Fibroblast of the aortic adventitia (primary cell): Measurements from ENCODE around the gene SLC25A39. TPM values are rescaled to one million over a fixed set of nuclear protein-coding genes. Genes with fewer than 3 reads are reported as not detected.

Experiments used
- DNase-seq: peaks from one replicate; pipeline ENCODE4 v3.0.0-alpha.2; 2010; ENCODE audit warnings: low read depth
- H3K4me3 ChIP-seq: 2 replicates; pipeline ENCODE4 v1.5.1; 2011; ENCODE audit warnings: low read depth, mild to moderate bottlenecking, control low read depth, low read length, moderate library complexity
- small RNA-seq: library from RNA; depleted of rRNA; stranded (forward); fragments of <200 nt; gene quantifications from one replicate; pipeline ENCODE3, GENCODE V24; 2012
- total RNA-seq: library from RNA; depleted of rRNA; stranded (reverse); fragments of >200 nt; gene quantifications from 2 replicates; pipeline ENCODE4 v1.2.3, GENCODE V29; 2012; ENCODE audit warnings: low replicate concordance
- TF ChIP-seq, protein P1 (sequence below): IDR thresholded peaks from 2 replicates; pipeline ENCODE4 v1.5.1; 2011; ENCODE audit warnings: mild to moderate bottlenecking, low read length, control low read depth, inconsistent platforms; ENCODE audit not compliant: insufficient read depth

Gene SLC25A39
- total RNA-seq, 1 donor = 61.5 TPM

DNA sequence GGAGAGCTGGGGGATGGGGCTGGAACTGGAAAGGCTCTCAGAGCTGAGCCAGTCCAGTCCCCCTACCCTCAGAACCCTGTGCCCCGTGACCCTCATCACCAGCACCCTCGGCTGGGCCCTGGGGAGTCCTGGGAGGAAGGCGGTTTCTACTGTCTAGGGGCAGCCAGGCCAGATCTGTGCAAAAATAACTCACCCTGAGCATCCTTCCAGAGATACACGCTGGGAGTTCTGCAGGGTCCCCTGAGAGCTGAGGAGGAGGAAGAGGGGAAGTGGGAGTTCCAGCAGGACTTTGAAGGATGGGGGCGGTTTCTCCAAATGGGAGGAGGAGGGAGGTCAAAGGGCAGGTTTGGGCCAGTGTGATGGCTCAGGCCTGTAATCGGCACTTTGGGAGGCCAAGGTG is 51.7 kb downstream of the SLC25A39 start:
- H3K4me3 ChIP-seq = no peak overlapping the region
- TF ChIP-seq, protein P1, sequence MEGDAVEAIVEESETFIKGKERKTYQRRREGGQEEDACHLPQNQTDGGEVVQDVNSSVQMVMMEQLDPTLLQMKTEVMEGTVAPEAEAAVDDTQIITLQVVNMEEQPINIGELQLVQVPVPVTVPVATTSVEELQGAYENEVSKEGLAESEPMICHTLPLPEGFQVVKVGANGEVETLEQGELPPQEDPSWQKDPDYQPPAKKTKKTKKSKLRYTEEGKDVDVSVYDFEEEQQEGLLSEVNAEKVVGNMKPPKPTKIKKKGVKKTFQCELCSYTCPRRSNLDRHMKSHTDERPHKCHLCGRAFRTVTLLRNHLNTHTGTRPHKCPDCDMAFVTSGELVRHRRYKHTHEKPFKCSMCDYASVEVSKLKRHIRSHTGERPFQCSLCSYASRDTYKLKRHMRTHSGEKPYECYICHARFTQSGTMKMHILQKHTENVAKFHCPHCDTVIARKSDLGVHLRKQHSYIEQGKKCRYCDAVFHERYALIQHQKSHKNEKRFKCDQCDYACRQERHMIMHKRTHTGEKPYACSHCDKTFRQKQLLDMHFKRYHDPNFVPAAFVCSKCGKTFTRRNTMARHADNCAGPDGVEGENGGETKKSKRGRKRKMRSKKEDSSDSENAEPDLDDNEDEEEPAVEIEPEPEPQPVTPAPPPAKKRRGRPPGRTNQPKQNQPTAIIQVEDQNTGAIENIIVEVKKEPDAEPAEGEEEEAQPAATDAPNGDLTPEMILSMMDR = no peak
- DNase-seq = no peak

DNA sequence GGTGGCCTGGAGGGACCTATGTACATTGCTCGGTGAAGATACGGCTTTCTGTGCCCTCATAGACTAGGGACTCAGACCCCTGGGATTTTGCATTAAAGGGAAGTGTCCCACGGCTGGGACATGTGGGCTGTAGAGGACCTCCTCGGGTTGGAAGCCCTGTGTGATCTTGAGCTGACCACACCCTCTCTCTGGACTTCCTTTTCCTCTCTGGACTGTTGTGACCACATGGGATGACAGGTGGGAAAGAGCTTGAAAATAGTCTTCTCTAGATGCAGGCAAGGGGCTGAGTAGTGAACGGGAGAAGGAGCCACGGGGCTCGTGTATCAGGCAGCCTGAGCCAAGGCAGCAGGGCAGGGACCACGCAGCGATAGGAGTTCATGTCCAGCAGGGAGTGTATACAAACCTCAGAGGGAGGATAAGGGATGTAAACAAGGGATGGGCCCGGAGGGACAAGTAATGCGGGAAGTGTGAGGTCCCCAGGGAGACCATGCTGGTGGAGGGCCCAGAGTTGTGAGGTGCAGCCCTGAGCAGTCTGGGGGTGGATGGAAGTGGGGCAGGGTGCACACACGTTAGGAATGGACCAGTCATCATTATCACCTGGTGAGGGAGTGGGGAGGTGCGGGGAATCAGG is 52.2 kb downstream of the SLC25A39 start:
- no peak for DNase-seq
- TF ChIP-seq, protein P1 = no peak

More for the DNA sequence above, 52.2 kb downstream of the SLC25A39 start:
- H3K4me3 ChIP-seq = no peak overlapping the region

Small RNA genes lying within 50 kb of the gene (small RNA-seq; reads per million reads assigned to genes)
- gene RF00012 (not detected), gene RN7SL507P (not detected), gene RNU6-453P (not detected)

Other genes with a start within 250 kb of the SLC25A39 start
- gene HDAC5, start 201.2 kb downstream of the SLC25A39 start, total RNA-seq = 29.4 and 53.1 TPM in 2 replicates
- 0.25 and 6.1 TPM in 2 replicates for gene HROB, start 182.9 kb downstream of the SLC25A39 start, total RNA-seq
- gene ASB16, start 154.1 kb downstream of the SLC25A39 start, total RNA-seq = 0.27 TPM in 1 of 2 replicates, not detected in the other
- gene TMUB2, start 137.9 kb downstream of the SLC25A39 start, total RNA-seq = 23.0 and 29.4 TPM in 2 replicates
- 36.6 and 108 TPM in 2 replicates for gene ATXN7L3, start 124.9 kb downstream of the SLC25A39 start, total RNA-seq
- gene UBTF, start 105.1 kb downstream of the SLC25A39 start, total RNA-seq = 64.2 and 195 TPM in 2 replicates
- gene SLC4A1, start 56.7 kb downstream of the SLC25A39 start, total RNA-seq = not detected in 2 replicates
- gene RUNDC3A, start 16.2 kb downstream of the SLC25A39 start, total RNA-seq = not detected in 2 replicates
- 241 and 592 TPM in 2 replicates for gene GRN, start 20.5 kb upstream of the SLC25A39 start, total RNA-seq
- 3.1 and 18.5 TPM in 2 replicates for gene FAM171A2, start 39.0 kb upstream of the SLC25A39 start, total RNA-seq
- 0.36 TPM in 1 of 2 replicates, not detected in the other for gene ITGA2B, start 64.8 kb upstream of the SLC25A39 start, total RNA-seq
- 23.3 and 29.4 TPM in 2 replicates for gene GPATCH8, start 178.6 kb upstream of the SLC25A39 start, total RNA-seq
- gene FZD2, start 232.7 kb upstream of the SLC25A39 start, total RNA-seq = 1.8 and 16.4 TPM in 2 replicates